Measurements from ENCODE around the gene ATP9A. TPM values are rescaled to one million over a fixed set of nuclear protein-coding genes. Genes with fewer than 3 reads are reported as not detected.

ATP9A gene
- total RNA-seq, 1 experiment from 2014 or later, result 12.1 TPM

GRCh38 chr20:51634257-51634656, 133.9 kb downstream of the ATP9A start:
- no peak overlapping the region for H3K18ac ChIP-seq (ENCODE audit: insufficient read length, low read depth, low read length)

More at GRCh38 chr20:51634257-51634656, 133.9 kb downstream of the ATP9A start:
- Histone ChIP-seq H2BK15ac (ENCODE audit: low read depth, low read length) (no peak overlapping the region), H2AFZ (ENCODE audit: low read length) (no peak overlapping the region), H3K27me3 (ENCODE audit: insufficient read depth, low read length) (no peaks in the 10 kb centered on the region), H4K20me1 (ENCODE audit: control insufficient read depth, insufficient read depth, insufficient read length) (no peaks in the 10 kb centered on the region), H3K27ac (ENCODE audit: insufficient read length, low read depth, low read length) (no peak overlapping the region), H3K4me1 (ENCODE audit: insufficient read depth, low read length) (no peaks in the 10 kb centered on the region), H4K91ac (ENCODE audit: insufficient read length, low read depth, low read length) (no peak overlapping the region), H2BK12ac (ENCODE audit: insufficient read length, low read depth, low read length) (no peak overlapping the region), H3K56ac (ENCODE audit: insufficient read length, low read depth, low read length) (no peak overlapping the region), H3K79me1 (ENCODE audit: insufficient read depth, low read depth, low read length, poor library complexity, severe bottlenecking) (no peaks in the 10 kb centered on the region), H3K79me2 (ENCODE audit: insufficient read depth, low read length) (no peaks in the 10 kb centered on the region), H2BK120ac (ENCODE audit: low read depth, low read length, poor library complexity, severe bottlenecking) (no peak overlapping the region), H3K14ac (ENCODE audit: insufficient read depth, low read length) (no peak overlapping the region), H2BK5ac (ENCODE audit: insufficient read length, low read length) (no peak overlapping the region), H3K9me3 (ENCODE audit: control insufficient read depth, low read depth, low read length) (no peaks in the 10 kb centered on the region), H4K8ac (replicated peaks; ENCODE audit: insufficient read length, low read depth, low read length) (no peak overlapping the region), H2BK20ac (ENCODE audit: low read depth, low read length, poor library complexity, severe bottlenecking) (no peak overlapping the region), H3K23ac (ENCODE audit: insufficient read length, low read depth, low read length) (no peak overlapping the region), H3T11ph (ENCODE audit: low read length) (no peak overlapping the region), H3K23me2 (ENCODE audit: insufficient read length, low read depth, low read length, poor library complexity, severe bottlenecking) (no peaks in the 10 kb centered on the region), H4K5ac (ENCODE audit: insufficient read length, low read depth, low read length) (no peak overlapping the region), H2AK5ac (ENCODE audit: insufficient read length, low read length) (no peak overlapping the region), H3K9ac (ENCODE audit: extremely low read depth, insufficient read length, low read length) (no peak overlapping the region), H3K4me2 (ENCODE audit: insufficient read depth, insufficient read length, low read length) (no peak overlapping the region), H3K4ac (ENCODE audit: low read depth, low read length) (no peak overlapping the region)
- no peak for DNase-seq
- no peaks in the 10 kb centered on the region for H3K9me3 Mint-ChIP-seq
- H3K4me3 Mint-ChIP-seq, result no peak overlapping the region
- no CpG with 5 or more reads among the region's 9 CpGs for WGBS (ENCODE audit: extremely low coverage, insufficient read length, low lambda C conversion rate)
- H3K4me1 Mint-ChIP-seq, result peaks cover 3 to 4% of the 10 kb centered on the region in 2 experiments; a peak in 3 of 4 replicates
- no peaks in the 10 kb centered on the region; a peak in 2 of 7 replicates for H3K36me3 Mint-ChIP-seq (ENCODE audit: insufficient read depth in 1 of 3, low read depth in 3 of 3)
- peak overlapping the region in 1 of 3 experiments; percentile 36; a peak in 1 of 7 replicates for H3K27ac Mint-ChIP-seq
- no peaks in the 10 kb centered on the region; the same call in 1 of the 2 replicates for H3K27me3 Mint-ChIP-seq (ENCODE audit: low read depth)
- TF ChIP-seq CTCF (conservative IDR thresholded peaks at IDR 0.05), result no peak

Measured in H9 (cell line).